Urothelium cell line (cell line): Measurements from ENCODE around the gene TTC4.
"Not testable (repeated sequence)": the region's sequence is repeated elsewhere in the genome, so short reads cannot be mapped to it uniquely, and the experiment has no call there.

ENCODE experiments used
- DNase-seq: peaks from one replicate; pipeline ENCODE4 v3.0.0; 2011; ENCODE audit warnings: low spot score, mixed read lengths
- FAIRE-seq: peaks from 2 replicates; lab custom pipeline; 2011; peaks lifted over from hg19 to GRCh38; lab: Jason Lieb, UNC

Gene TTC4

GRCh38 chr1:54745274-54745673, 29.6 kb downstream of the TTC4 start:
- FAIRE-seq (no peak), DNase-seq (no peak)

- DNase-seq (no peak), FAIRE-seq (no peak)
These were observed 30.2 kb downstream of the TTC4 start for GRCh38 chr1:54745864-54746263.

- FAIRE-seq = no peak
- DNase-seq = no peak
These were observed 32.6 kb downstream of the TTC4 start for GRCh38 chr1:54748094-54748835.

- DNase-seq (no peak), FAIRE-seq (no peak)
These were observed 34.9 kb downstream of the TTC4 start for GRCh38 chr1:54750596-54750995.

GRCh38 chr1:54751426-54751825, 35.8 kb downstream of the TTC4 start:
- FAIRE-seq (no peak), DNase-seq (no peak)

GRCh38 chr1:54754045-54754444, 38.4 kb downstream of the TTC4 start:
- DNase-seq = no peak
- FAIRE-seq = no peak

GRCh38 chr1:54754486-54755285, 39.0 kb downstream of the TTC4 start:
- DNase-seq (no peak), FAIRE-seq (no peak)

- DNase-seq = no peak
- no peak for FAIRE-seq
These were observed 42.2 kb downstream of the TTC4 start for GRCh38 chr1:54757833-54758232.

- DNase-seq = no peak
- no peak for FAIRE-seq
These were observed 43.2 kb downstream of the TTC4 start for GRCh38 chr1:54758678-54759348.

- peak; percentile 11 for DNase-seq
- FAIRE-seq = no peak
These were observed 48.1 kb downstream of the TTC4 start for GRCh38 chr1:54763816-54764132.

GRCh38 chr1:54764133-54764921, 48.7 kb downstream of the TTC4 start, which contains the start of gene PARS2:
TSS of gene PARS2 (minus strand) at chr1:54764523. CDS start at chr1:54759161, 5,362 bp downstream.
- peak; percentile 99 for DNase-seq
- FAIRE-seq = peak; percentile 70

- DNase-seq = no peak
- no peak for FAIRE-seq
These were observed 49.4 kb downstream of the TTC4 start for GRCh38 chr1:54764922-54765561.

- DNase-seq (no peak), FAIRE-seq (no peak)
These were observed 51.1 kb downstream of the TTC4 start for GRCh38 chr1:54766726-54767125.

- FAIRE-seq (no peak), DNase-seq (no peak)
These were observed 51.9 kb downstream of the TTC4 start for GRCh38 chr1:54767526-54767925.

- no peak for FAIRE-seq
These were observed 52.4 kb downstream of the TTC4 start for GRCh38 chr1:54768093-54768492.

GRCh38 chr1:54772951-54773350, 57.3 kb downstream of the TTC4 start:
- DNase-seq (no peak), FAIRE-seq (no peak)

More at GRCh38 chr1:54768093-54768492, 52.4 kb downstream of the TTC4 start:
- no peak for DNase-seq

- FAIRE-seq = no peak
These were observed 59.3 kb downstream of the TTC4 start for GRCh38 chr1:54774820-54775498.

GRCh38 chr1:54775828-54776721, 60.4 kb downstream of the TTC4 start:
- FAIRE-seq, DNase-seq: not testable (repeated sequence)

More at GRCh38 chr1:54774820-54775498, 59.3 kb downstream of the TTC4 start:
- DNase-seq = peak; percentile 27

- DNase-seq (no peak), FAIRE-seq (no peak)
These were observed 61.4 kb downstream of the TTC4 start for GRCh38 chr1:54777011-54777410.
